H9 (cell line): ENCODE measurements around the gene WDR33. TPM values are rescaled to one million over a fixed set of nuclear protein-coding genes. Genes with fewer than 3 reads are reported as not detected.

Experiments
- DNase-seq: peaks from one replicate; pipeline ENCODE4 v3.0.0-alpha.2; 2017
- H2AFZ ChIP-seq: one replicate; pipeline ENCODE4 v1.6.1; 2013; ENCODE audit warnings: mild to moderate bottlenecking, low read length, control low read depth, moderate library complexity
- H2AK5ac ChIP-seq: 2 replicates; pipeline ENCODE4 v1.6.1; 2013; ENCODE audit warnings: low read length, control low read depth, mixed read lengths; ENCODE audit not compliant: insufficient read length
- H2BK120ac ChIP-seq: one replicate; pipeline ENCODE4 v1.6.1; 2013; ENCODE audit warnings: low read depth, mild to moderate bottlenecking, low read length, control low read depth, inconsistent platforms; ENCODE audit not compliant: poor library complexity, severe bottlenecking
- H2BK12ac ChIP-seq: 2 replicates; pipeline ENCODE4 v1.6.1; 2013; ENCODE audit warnings: low read length, control low read depth, mixed read lengths, low read depth; ENCODE audit not compliant: insufficient read length
- H2BK15ac ChIP-seq: 2 replicates; pipeline ENCODE4 v1.6.1; 2013; ENCODE audit warnings: low read depth, low read length, control low read depth
- H2BK20ac ChIP-seq: one replicate; pipeline ENCODE4 v1.6.1; 2013; ENCODE audit warnings: low read depth, mild to moderate bottlenecking, low read length, control low read depth, inconsistent platforms; ENCODE audit not compliant: poor library complexity, severe bottlenecking
- H2BK5ac ChIP-seq: 2 replicates; pipeline ENCODE4 v1.6.1; 2013; ENCODE audit warnings: low read length, control low read depth, mixed read lengths; ENCODE audit not compliant: insufficient read length
- H3K14ac ChIP-seq: 2 replicates; pipeline ENCODE4 v1.6.1; 2013; ENCODE audit warnings: low read length, control low read depth; ENCODE audit not compliant: insufficient read depth
- H3K18ac ChIP-seq: 2 replicates; pipeline ENCODE4 v1.6.1; 2013; ENCODE audit warnings: low read depth, mild to moderate bottlenecking, mixed read lengths, low read length, control low read depth; ENCODE audit not compliant: insufficient read length
- H3K23ac ChIP-seq: 2 replicates; pipeline ENCODE4 v1.6.1; 2013; ENCODE audit warnings: low read length, control low read depth, mixed read lengths, low read depth; ENCODE audit not compliant: insufficient read length
- H3K23me2 ChIP-seq: 2 replicates; pipeline ENCODE4 v1.6.1; 2013; ENCODE audit warnings: low read depth, mild to moderate bottlenecking, mixed read lengths, low read length, control low read depth; ENCODE audit not compliant: insufficient read length, poor library complexity, severe bottlenecking
- H3K27ac ChIP-seq: 2 replicates; pipeline ENCODE4 v1.5.1; 2013; ENCODE audit warnings: low read length, control low read depth, mixed read lengths, low read depth; ENCODE audit not compliant: insufficient read length
- H3K27me3 ChIP-seq: 2 replicates; pipeline ENCODE4 v1.6.1; 2013; ENCODE audit warnings: low read length, control low read depth, inconsistent platforms; ENCODE audit not compliant: insufficient read depth
- H3K4ac ChIP-seq: 2 replicates; pipeline ENCODE4 v1.6.1; 2013; ENCODE audit warnings: low read depth, mild to moderate bottlenecking, control low read depth, inconsistent platforms, low read length, moderate library complexity
- H3K4me1 ChIP-seq: 2 replicates; pipeline ENCODE4 v1.6.1; 2013; ENCODE audit warnings: low read length, control low read depth, inconsistent platforms; ENCODE audit not compliant: insufficient read depth
- H3K4me2 ChIP-seq: 2 replicates; pipeline ENCODE4 v1.6.1; 2013; ENCODE audit warnings: low read length, control low read depth, mixed read lengths; ENCODE audit not compliant: insufficient read length, insufficient read depth
- H3K56ac ChIP-seq: 2 replicates; pipeline ENCODE4 v1.6.1; 2013; ENCODE audit warnings: low read depth, mild to moderate bottlenecking, mixed read lengths, low read length, control low read depth; ENCODE audit not compliant: insufficient read length
- H3K79me1 ChIP-seq: 2 replicates; pipeline ENCODE4 v1.6.1; 2013; ENCODE audit warnings: low read depth, mild to moderate bottlenecking, moderate library complexity, low read length, control low read depth, inconsistent platforms; ENCODE audit not compliant: insufficient read depth, poor library complexity, severe bottlenecking
- H3K79me2 ChIP-seq: 2 replicates; pipeline ENCODE4 v1.6.1; 2013; ENCODE audit warnings: low read length, control low read depth, inconsistent platforms; ENCODE audit not compliant: insufficient read depth
- H3K9ac ChIP-seq: 2 replicates; pipeline ENCODE4 v1.6.1; 2013; ENCODE audit warnings: low read length, control low read depth, mixed read lengths; ENCODE audit not compliant: insufficient read length; ENCODE audit errors: extremely low read depth
- H3K9me3 ChIP-seq: one replicate; pipeline ENCODE4 v1.6.1; 2013; ENCODE audit warnings: low read depth, low read length, inconsistent platforms; ENCODE audit not compliant: control insufficient read depth
- H3T11ph ChIP-seq: one replicate; pipeline ENCODE4 v1.6.1; 2013; ENCODE audit warnings: mild to moderate bottlenecking, low read length, control low read depth, inconsistent platforms
- H4K20me1 ChIP-seq: one replicate; pipeline ENCODE4 v1.6.1; 2013; ENCODE audit not compliant: control insufficient read depth, insufficient read length, insufficient read depth
- H4K5ac ChIP-seq: 2 replicates; pipeline ENCODE4 v1.6.1; 2013; ENCODE audit warnings: low read depth, mild to moderate bottlenecking, mixed read lengths, low read length, control low read depth; ENCODE audit not compliant: insufficient read length
- H4K8ac ChIP-seq: replicated peaks from 2 replicates; pipeline ENCODE4 v1.6.1; 2013; ENCODE audit warnings: low read length, control low read depth, mixed read lengths, low read depth; ENCODE audit not compliant: insufficient read length
- H4K91ac ChIP-seq: 2 replicates; pipeline ENCODE4 v1.6.1; 2013; ENCODE audit warnings: low read depth, mild to moderate bottlenecking, moderate library complexity, mixed read lengths, low read length, control low read depth; ENCODE audit not compliant: insufficient read length
- H3K27ac Mint-ChIP-seq, 3 experiments: 2 replicates in 2 of 3; 3 replicates in 1 of 3; pipeline ENCODE4 v1.8.0; 2020 to 2021; ENCODE audit warnings: mixed read lengths in 3 of 3, mild to moderate bottlenecking in 1 of 3, moderate library complexity in 1 of 3
- H3K27me3 Mint-ChIP-seq: 2 replicates; pipeline ENCODE4 v1.8.0; 2021; ENCODE audit warnings: low read depth, mild to moderate bottlenecking, moderate library complexity, mixed read lengths
- H3K36me3 Mint-ChIP-seq, 3 experiments: 2 replicates in 2 of 3; 3 replicates in 1 of 3; pipeline ENCODE4 v1.8.0; 2020 to 2021; ENCODE audit warnings: low read depth in 3 of 3, mixed read lengths in 3 of 3; ENCODE audit not compliant: insufficient read depth in 1 of 3
- H3K4me1 Mint-ChIP-seq, 2 experiments: 2 replicates each; pipeline ENCODE4 v1.8.0; 2020; ENCODE audit warnings: mixed read lengths in 2 of 2
- H3K4me3 Mint-ChIP-seq, 2 experiments: 2 replicates in 1 of 2; 3 replicates in 1 of 2; pipeline ENCODE4 v1.8.0; 2020 to 2021; ENCODE audit warnings: mild to moderate bottlenecking in 2 of 2, mixed read lengths in 2 of 2, moderate library complexity in 1 of 2
- H3K9me3 Mint-ChIP-seq, 2 experiments: 2 replicates in 1 of 2; 3 replicates in 1 of 2; pipeline ENCODE4 v1.8.0; 2020; ENCODE audit warnings: mild to moderate bottlenecking in 2 of 2, mixed read lengths in 2 of 2, moderate library complexity in 1 of 2
- WGBS: extraction: QIAGEN DNeasy Blood & Tissue Kit; methylation state at CpG from one replicate; pipeline ENCODE4 v1.1.7; 2013; ENCODE audit warnings: missing lambda C conversion rate, low lambda C conversion rate, mixed read lengths; ENCODE audit not compliant: insufficient read length; ENCODE audit errors: extremely low coverage; 5-methylcytosine and 5-hydroxymethylcytosine counted together
- total RNA-seq: library from RNA; stranded (reverse); gene quantifications from 2 replicates; pipeline ENCODE4 v1.2.1, GENCODE V29; 2021
- TF ChIP-seq, protein P1 (sequence below): fragments of 200-600 bp; sonication (generic); conservative IDR thresholded peaks from 3 replicates; pipeline ENCODE4 v1.8.0; 2021; ENCODE audit warnings: antibody characterized with exemption, mild to moderate bottlenecking

WDR33 gene
- total RNA-seq, 1 experiment from 2014 or later = 86.0 TPM

DNA sequence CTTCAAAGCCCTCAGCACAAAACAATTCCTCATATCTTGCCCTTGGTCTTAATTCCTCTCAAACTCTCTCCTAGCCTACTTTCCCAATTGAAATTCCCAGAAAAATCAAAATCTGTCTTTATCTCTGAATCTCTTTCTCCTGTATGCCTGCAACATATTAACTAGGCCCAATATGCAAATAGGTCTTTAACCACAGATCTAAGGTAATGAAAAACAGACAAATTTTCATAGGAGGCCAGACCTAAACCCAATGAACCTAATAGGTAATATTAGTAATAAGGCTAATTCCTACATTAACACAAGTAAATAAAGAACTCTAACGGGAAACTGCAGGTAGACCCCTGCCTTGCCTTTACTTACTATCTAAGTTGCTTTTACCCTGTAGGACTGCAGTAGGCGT is 41.4 kb downstream of the WDR33 start:
- Histone ChIP-seq H4K20me1 (no peaks in the 10 kb centered on the region), H3K23ac (no peak overlapping the region), H3K4me1 (no peaks in the 10 kb centered on the region), H3T11ph (no peak overlapping the region), H3K14ac (no peak overlapping the region), H3K4ac (no peak overlapping the region), H3K27ac (no peak overlapping the region), H2BK5ac (no peak overlapping the region), H3K27me3 (no peaks in the 10 kb centered on the region), H4K5ac (no peak overlapping the region), H4K8ac (no peak overlapping the region), H3K4me2 (no peak overlapping the region), H4K91ac (no peak overlapping the region), H2BK120ac (no peak overlapping the region), H2BK12ac (no peak overlapping the region), H2AK5ac (no peak overlapping the region), H3K18ac (no peak overlapping the region), H2AFZ (no peak overlapping the region), H3K23me2 (no peaks in the 10 kb centered on the region), H3K79me2 (peaks cover 5% of the 10 kb centered on the region; the same call in 1 of the 2 replicates), H3K9me3 (no peaks in the 10 kb centered on the region), H3K79me1 (peaks cover 3% of the 10 kb centered on the region), H2BK15ac (no peak overlapping the region), H3K56ac (no peak overlapping the region), H3K9ac (no peak overlapping the region), H2BK20ac (no peak overlapping the region)
- Mint-ChIP-seq H3K4me3 (no peak overlapping the region), H3K36me3 (peaks cover 11 to 38% (median 37%) of the 10 kb centered on the region in 3 experiments; a peak in 6 of 7 replicates), H3K27me3 (no peaks in the 10 kb centered on the region), H3K9me3 (no peaks in the 10 kb centered on the region), H3K27ac (peak overlapping the region; percentile 0 to 69 (median 1); a peak in 4 of 7 replicates), H3K4me1 (peaks cover 4% of the 10 kb centered on the region in 2 experiments)
- no CpG with 5 or more reads among the region's 2 CpGs for WGBS
- no peak for DNase-seq
- TF ChIP-seq, protein P1, sequence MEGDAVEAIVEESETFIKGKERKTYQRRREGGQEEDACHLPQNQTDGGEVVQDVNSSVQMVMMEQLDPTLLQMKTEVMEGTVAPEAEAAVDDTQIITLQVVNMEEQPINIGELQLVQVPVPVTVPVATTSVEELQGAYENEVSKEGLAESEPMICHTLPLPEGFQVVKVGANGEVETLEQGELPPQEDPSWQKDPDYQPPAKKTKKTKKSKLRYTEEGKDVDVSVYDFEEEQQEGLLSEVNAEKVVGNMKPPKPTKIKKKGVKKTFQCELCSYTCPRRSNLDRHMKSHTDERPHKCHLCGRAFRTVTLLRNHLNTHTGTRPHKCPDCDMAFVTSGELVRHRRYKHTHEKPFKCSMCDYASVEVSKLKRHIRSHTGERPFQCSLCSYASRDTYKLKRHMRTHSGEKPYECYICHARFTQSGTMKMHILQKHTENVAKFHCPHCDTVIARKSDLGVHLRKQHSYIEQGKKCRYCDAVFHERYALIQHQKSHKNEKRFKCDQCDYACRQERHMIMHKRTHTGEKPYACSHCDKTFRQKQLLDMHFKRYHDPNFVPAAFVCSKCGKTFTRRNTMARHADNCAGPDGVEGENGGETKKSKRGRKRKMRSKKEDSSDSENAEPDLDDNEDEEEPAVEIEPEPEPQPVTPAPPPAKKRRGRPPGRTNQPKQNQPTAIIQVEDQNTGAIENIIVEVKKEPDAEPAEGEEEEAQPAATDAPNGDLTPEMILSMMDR = no peak
